ENCODE data around the gene ANKHD1. TPM values are rescaled to one million over a fixed set of nuclear protein-coding genes. Genes with fewer than 3 reads are reported as not detected.
"Not testable (repeated sequence)": the region's sequence is repeated elsewhere in the genome, so short reads cannot be mapped to it uniquely, and the experiment has no call there.

ANKHD1 gene
- polyA plus RNA-seq, 3 donors: 108 to 114 (median 111) TPM

DNA sequence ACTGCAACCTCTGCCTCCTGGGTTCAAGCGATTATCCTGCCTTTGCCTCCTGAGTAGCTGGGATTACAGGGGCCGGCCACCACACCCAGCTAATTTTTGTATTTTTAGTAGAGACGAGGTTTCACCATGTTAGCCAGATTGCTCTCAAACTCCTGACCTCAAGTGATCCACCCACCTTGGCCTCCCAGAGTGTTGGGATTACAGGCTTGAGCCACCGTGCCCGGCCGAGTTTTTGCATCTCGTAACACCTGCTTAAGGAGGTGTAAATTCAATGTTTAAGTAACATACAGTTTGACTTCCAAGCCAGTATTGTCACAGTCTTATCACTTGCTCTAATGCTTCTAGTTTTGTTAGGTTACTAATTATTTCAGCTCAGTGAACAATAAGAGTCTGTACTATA, 19.7 kb downstream of the ANKHD1 start:
- DNase-seq (ENCODE audit: low read depth in 3 of 3, low spot score in 2 of 3): not testable (repeated sequence)

GRCh38 chr5:140423609-140424008, 22.0 kb downstream of the ANKHD1 start:
- no peak for DNase-seq (ENCODE audit: low read depth in 3 of 3, low spot score in 2 of 3)

DNA sequence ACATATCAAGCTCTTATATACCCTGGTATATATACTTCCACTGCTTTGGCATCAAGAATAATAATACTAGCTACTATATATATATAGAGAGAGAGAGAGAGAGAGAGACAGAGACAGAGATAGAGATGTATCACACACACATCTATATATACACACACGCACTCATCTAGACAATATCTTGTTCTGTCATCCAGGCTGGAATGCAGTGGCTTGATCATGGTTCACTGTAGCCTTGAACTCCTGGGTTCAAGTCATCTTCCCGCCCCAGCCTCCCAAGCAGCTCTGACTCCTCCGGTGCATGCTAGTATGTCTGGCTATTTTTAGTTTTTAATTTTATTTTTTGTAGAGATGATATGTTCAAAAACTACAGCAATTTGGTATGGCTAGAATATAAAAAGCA, 22.5 kb downstream of the ANKHD1 start:
- DNase-seq (ENCODE audit: low read depth in 3 of 3, low spot score in 2 of 3): no peak

GRCh38 chr5:140427726-140428125, 26.1 kb downstream of the ANKHD1 start:
- DNase-seq (ENCODE audit: low read depth in 3 of 3, low spot score in 2 of 3): not testable (repeated sequence)

DNA sequence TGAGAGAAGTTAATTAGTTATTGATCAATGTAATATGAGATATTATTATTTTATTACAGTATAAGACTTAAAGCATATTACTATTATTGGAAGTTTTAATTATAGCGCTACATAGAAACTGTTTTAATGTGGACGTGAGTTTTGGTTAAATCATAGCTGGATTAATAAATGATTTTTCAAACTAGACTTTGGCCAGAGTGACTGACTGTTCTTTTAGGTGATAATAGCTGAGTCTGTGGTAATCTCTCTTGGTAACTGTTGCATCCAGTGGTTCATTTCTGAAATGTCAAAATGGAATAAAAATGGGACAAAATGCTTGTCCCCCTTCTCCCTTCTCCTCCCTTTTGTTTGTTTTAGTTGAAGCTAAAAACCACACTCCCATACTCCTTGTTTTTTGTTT, 28.1 kb downstream of the ANKHD1 start:
- DNase-seq (ENCODE audit: low read depth in 3 of 3, low spot score in 2 of 3): no peak

GRCh38 chr5:140432212-140432611, 30.6 kb downstream of the ANKHD1 start:
- no peak for DNase-seq (ENCODE audit: low read depth in 3 of 3, low spot score in 2 of 3)

- no peak for DNase-seq (ENCODE audit: low read depth in 3 of 3, low spot score in 2 of 3)
Measured at GRCh38 chr5:140432916-140433315, 31.3 kb downstream of the ANKHD1 start.

DNA sequence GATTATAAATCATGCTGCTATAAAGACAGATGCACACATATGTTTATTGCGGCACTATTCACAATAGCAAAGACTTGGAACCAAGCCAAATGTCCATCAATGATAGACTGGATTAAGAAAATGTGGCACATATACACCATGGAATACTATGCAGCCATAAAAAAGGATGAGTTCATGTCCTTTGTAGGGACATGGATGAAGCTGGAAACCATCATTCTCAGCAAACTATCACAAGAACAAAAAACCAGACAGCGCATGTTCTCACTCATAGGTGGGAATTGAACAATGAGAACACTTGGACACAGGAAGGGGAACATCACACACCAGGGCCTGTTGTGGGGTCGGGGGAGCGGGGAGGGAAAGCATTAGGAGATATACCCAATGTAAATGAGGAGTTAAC, 55.7 kb downstream of the ANKHD1 start:
- DNase-seq (ENCODE audit: low read depth in 3 of 3, low spot score in 2 of 3): not testable (repeated sequence)

DNA sequence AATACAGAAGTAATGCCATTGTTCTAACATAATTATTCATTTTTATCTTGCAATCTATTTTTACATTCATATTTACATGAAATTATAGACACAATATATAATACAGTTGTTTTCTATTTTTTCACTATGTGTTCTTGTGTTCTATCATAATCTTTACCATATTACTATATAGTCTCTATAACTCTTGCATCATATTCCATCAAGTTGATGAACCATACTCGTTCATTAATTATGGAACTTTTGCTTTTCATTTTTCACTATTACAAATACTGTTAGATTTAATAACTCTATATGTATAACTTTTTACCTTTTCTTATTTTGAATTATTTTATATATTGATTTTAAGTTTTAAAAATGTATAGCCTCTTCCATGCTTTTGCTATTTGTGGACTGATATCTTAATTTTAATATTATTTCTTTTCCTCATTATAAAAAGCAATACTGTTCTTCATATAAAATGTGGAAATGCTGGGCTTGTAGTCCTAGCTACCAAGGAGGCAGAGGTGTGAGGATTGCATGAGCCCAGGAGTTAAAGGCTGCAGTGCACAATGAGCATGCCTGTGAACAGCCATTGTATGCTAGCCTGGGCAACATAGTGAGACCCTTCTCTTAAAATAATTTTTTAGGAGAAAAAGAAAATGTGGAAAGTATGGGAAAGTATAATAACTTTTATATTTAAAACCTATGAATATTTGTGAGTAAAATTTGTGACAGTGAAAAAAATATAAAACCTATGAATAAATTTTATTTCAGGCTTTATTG, 65.5 kb downstream of the ANKHD1 start:
- DNase-seq (ENCODE audit: low read depth in 3 of 3, low spot score in 2 of 3): no peak

DNA sequence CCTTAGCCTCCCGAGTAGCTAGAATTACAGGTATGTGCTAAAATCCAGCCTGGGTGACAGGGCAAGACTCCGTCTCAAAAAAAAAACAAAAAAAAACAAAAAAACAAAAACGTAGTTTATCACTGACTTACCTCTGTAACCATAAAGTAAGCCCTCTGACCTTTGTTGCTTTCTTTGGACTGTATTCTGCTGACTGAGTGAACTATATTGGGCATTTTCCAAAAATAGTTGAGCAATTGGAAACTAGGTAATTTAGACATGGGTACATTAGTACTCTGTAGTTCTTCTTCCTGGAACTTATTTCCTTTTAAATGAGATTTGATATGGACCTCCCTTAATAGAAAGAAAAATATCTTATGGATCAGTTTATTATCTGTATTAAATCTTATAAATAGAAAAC, 66.6 kb downstream of the ANKHD1 start:
- DNase-seq (ENCODE audit: low read depth in 3 of 3, low spot score in 2 of 3): no peak

DNA sequence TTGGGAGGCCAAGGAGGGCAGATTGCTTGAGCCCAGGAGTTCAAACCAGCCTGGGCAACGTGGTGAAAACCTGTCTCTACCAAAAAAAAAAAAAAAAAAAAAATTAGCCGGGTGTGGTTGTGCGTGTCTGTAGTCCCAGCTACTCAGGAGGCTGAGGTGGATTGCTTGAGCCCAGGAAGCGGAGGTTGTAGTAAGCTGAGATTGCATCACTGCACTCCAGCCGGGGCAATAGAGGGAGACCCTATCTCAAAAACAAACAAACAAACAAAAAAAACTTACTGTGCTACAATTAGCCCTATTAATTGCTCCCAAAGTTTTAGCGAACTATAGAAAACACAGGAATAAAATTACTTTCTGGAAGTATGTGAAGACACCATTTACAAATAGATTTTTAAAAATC, 67.6 kb downstream of the ANKHD1 start:
- DNase-seq (ENCODE audit: low read depth in 3 of 3, low spot score in 2 of 3): no peak

- DNase-seq (ENCODE audit: low read depth in 3 of 3, low spot score in 2 of 3): no peak
Measured at GRCh38 chr5:140480310-140481014, 78.8 kb downstream of the ANKHD1 start.

- no peak for DNase-seq (ENCODE audit: low read depth in 3 of 3, low spot score in 2 of 3)
Measured at GRCh38 chr5:140481758-140482157, 80.1 kb downstream of the ANKHD1 start.

GRCh38 chr5:140483055-140483454, 81.4 kb downstream of the ANKHD1 start:
- no peak for DNase-seq (ENCODE audit: low read depth in 3 of 3, low spot score in 2 of 3)

GRCh38 chr5:140488141-140488540, 86.5 kb downstream of the ANKHD1 start:
- DNase-seq (ENCODE audit: low read depth in 3 of 3, low spot score in 2 of 3): not testable (repeated sequence)

- DNase-seq (ENCODE audit: low read depth in 3 of 3, low spot score in 2 of 3): no peak
Measured at GRCh38 chr5:140488914-140489313, 87.3 kb downstream of the ANKHD1 start.

GRCh38 chr5:140497897-140498296, 96.3 kb downstream of the ANKHD1 start:
- DNase-seq (ENCODE audit: low read depth in 3 of 3, low spot score in 2 of 3): no peak

- DNase-seq (ENCODE audit: low read depth in 3 of 3, low spot score in 2 of 3): no peak
Measured at GRCh38 chr5:140498591-140498990, 97.0 kb downstream of the ANKHD1 start.

DNA sequence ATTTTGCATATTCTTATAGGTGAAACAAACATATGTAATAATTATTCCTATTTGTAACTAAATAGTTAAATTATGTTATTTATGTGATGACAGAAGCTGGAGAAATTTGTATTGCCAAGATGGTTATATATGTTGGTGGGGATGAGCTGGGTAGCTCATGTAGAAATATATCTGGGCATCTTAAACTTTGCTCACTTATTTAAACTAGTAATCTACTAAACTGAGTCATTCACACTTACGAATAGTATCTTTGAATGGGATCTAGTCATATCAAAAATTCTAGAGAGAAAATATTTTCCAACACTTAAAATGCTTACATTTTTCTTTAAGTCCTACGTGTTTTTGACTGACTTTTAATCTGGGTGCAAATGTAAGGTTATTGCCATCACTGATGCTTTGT, 101.2 kb downstream of the ANKHD1 start:
- DNase-seq (ENCODE audit: low read depth in 3 of 3, low spot score in 2 of 3): no peak

DNA sequence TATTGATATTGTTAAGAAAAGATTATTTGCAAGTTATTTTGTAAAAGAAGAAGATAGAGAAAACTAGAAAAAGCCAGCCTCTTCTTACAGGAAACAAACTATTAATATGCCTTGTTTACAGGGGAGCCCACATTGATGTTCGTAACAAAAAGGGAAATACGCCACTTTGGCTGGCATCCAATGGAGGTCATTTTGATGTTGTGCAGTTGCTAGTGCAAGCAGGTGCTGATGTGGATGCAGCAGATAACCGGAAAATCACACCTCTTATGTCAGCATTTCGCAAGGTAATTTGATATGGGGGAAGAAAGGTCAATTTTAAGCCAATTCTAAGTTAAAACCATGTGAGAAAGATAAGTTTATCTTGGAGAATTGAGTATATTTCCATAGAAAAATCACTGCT, 108.3 kb downstream of the ANKHD1 start:
- DNase-seq (ENCODE audit: low read depth in 3 of 3, low spot score in 2 of 3): no peak

GRCh38 chr5:140513124-140513523, 111.5 kb downstream of the ANKHD1 start:
- no peak for DNase-seq (ENCODE audit: low read depth in 3 of 3, low spot score in 2 of 3)

DNA sequence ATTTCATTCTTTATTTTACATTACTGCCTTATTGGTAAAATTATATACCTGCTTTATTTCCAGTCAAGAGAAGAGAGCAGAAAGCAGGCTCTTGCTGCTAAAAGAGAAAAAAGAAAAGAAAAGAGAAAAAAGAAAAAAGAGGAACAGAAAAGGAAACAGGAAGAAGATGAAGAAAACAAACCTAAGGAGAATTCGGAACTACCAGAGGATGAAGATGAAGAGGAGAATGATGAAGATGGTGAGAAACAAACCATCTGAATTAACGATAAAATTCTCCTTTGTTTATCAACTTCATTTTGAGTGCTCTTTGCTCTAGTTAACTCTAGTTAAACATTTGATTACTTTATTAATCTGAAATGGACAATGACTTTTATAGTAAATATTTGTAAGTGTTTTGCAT, 122.4 kb downstream of the ANKHD1 start:
- DNase-seq (ENCODE audit: low read depth in 3 of 3, low spot score in 2 of 3): no peak

Measured in right renal cortex interstitium (tissue), 3 donors.